GM19025 (cell line): ENCODE results near the gene STRN3.
"Not testable (repeated sequence)": the region's sequence is repeated elsewhere in the genome, so short reads cannot be mapped to it uniquely, and the experiment has no call there.

Source experiments
- ATAC-seq: cut with Tn5 transposase; IDR thresholded peaks from one replicate; pipeline ENCODE4 v1.9.1; 2021; ENCODE audit warnings: mild to moderate bottlenecking, low read depth, moderate library complexity; ENCODE audit not compliant: unreplicated experiment

The STRN3 gene

GRCh38 chr14:30974628-30975027 is 51.6 kb downstream of the STRN3 start:
- no peak for ATAC-seq

- ATAC-seq, result no peak
Measured at GRCh38 chr14:30972882-30973582, 53.1 kb downstream of the STRN3 start.

- not testable (repeated sequence) for ATAC-seq
Measured at GRCh38 chr14:30972036-30972732, 54.0 kb downstream of the STRN3 start.

GRCh38 chr14:30971586-30971985 is 54.6 kb downstream of the STRN3 start:
- ATAC-seq, result no peak

- ATAC-seq, result peak; percentile 82
Measured at GRCh38 chr14:30969796-30970195, 56.4 kb downstream of the STRN3 start.

GRCh38 chr14:30967364-30968098 is 58.6 kb downstream of the STRN3 start:
- ATAC-seq, result not testable (repeated sequence)

GRCh38 chr14:30966415-30967363 is 59.5 kb downstream of the STRN3 start:
- no peak for ATAC-seq

GRCh38 chr14:30965861-30966260 is 60.3 kb downstream of the STRN3 start:
- not testable (repeated sequence) for ATAC-seq

- ATAC-seq, result not testable (repeated sequence)
Measured at GRCh38 chr14:30962537-30962936, 63.6 kb downstream of the STRN3 start.

GRCh38 chr14:30961330-30961729 is 64.8 kb downstream of the STRN3 start:
- no peak for ATAC-seq

GRCh38 chr14:30960216-30960615 is 66.0 kb downstream of the STRN3 start:
- no peak for ATAC-seq

- ATAC-seq, result no peak
Measured at GRCh38 chr14:30958555-30959407, 67.4 kb downstream of the STRN3 start.

- peak; percentile 80 for ATAC-seq
Measured at GRCh38 chr14:30957813-30958370, 68.3 kb downstream of the STRN3 start.

- ATAC-seq, result no peak
Measured at GRCh38 chr14:30949651-30950050, 76.5 kb downstream of the STRN3 start.

GRCh38 chr14:30943694-30944093 is 82.5 kb downstream of the STRN3 start:
- no peak for ATAC-seq

GRCh38 chr14:30940886-30941285 is 85.3 kb downstream of the STRN3 start:
- ATAC-seq, result no peak

- no peak for ATAC-seq
Measured at GRCh38 chr14:30938617-30939016, 87.6 kb downstream of the STRN3 start.

GRCh38 chr14:30935445-30935844 is 90.7 kb downstream of the STRN3 start:
- no peak for ATAC-seq

GRCh38 chr14:30933937-30934336 is 92.2 kb downstream of the STRN3 start:
- ATAC-seq, result not testable (repeated sequence)
